ENCODE measurements around the gene HYAL1.
A peak's percentile ranks its signal among the peaks of the same experiment; 100 is the strongest.

Gene HYAL1

GRCh38 chr3:50334339-50335075 is 31.1 kb upstream of the HYAL1 start:
- DNase-seq = no peak

- DNase-seq = no peak
These were observed 30.5 kb upstream of the HYAL1 start for GRCh38 chr3:50333744-50334328.

- no peak for DNase-seq
These were observed 28.1 kb upstream of the HYAL1 start for GRCh38 chr3:50331364-50331907.

- DNase-seq = no peak
These were observed 27.0 kb upstream of the HYAL1 start for GRCh38 chr3:50330330-50330729.

- DNase-seq = peak; percentile 94 to 96
These were observed 24.7 kb upstream of the HYAL1 start, which contains the start of gene TUSC2 for GRCh38 chr3:50327943-50328691. TUSC2 (minus strand) TSS chr3:50328223; CDS start chr3:50328099, 124 bp downstream.

GRCh38 chr3:50327129-50327528 is 23.8 kb upstream of the HYAL1 start:
- DNase-seq = no peak

GRCh38 chr3:50326182-50326541 is 22.8 kb upstream of the HYAL1 start:
- DNase-seq = peak in 1 of 2 donors; percentile 1

- peak in 1 of 2 donors; percentile 1 for DNase-seq
These were observed 22.3 kb upstream of the HYAL1 start for GRCh38 chr3:50325497-50326181.

GRCh38 chr3:50325113-50325480 is 21.7 kb upstream of the HYAL1 start:
- DNase-seq = no peak

GRCh38 chr3:50324351-50325112 is 21.2 kb upstream of the HYAL1 start:
- DNase-seq = peak; percentile 55 to 59

- no peak for DNase-seq
These were observed 20.3 kb upstream of the HYAL1 start for GRCh38 chr3:50323614-50324199.

GRCh38 chr3:50323092-50323600 is 19.8 kb upstream of the HYAL1 start:
- peak in 1 of 2 donors; percentile 1 for DNase-seq

- DNase-seq = peak in 1 of 2 donors; percentile 2
These were observed 19.2 kb upstream of the HYAL1 start, which contains the start of gene HYAL2 for GRCh38 chr3:50322386-50323091. HYAL2 (minus strand) TSS chr3:50322745; CDS start chr3:50320489, 2,256 bp downstream.

- DNase-seq = no peak
These were observed 18.7 kb upstream of the HYAL1 start for GRCh38 chr3:50322115-50322385.

- peak; percentile 82 to 85 for DNase-seq
These were observed 18.2 kb upstream of the HYAL1 start for GRCh38 chr3:50321336-50322114.

- peak; percentile 65 to 75 for DNase-seq
These were observed 17.5 kb upstream of the HYAL1 start for GRCh38 chr3:50320853-50321335.

GRCh38 chr3:50319894-50320625 is 16.7 kb upstream of the HYAL1 start:
- DNase-seq = peak in 1 of 2 donors; percentile 3

GRCh38 chr3:50319181-50319893 is 16.0 kb upstream of the HYAL1 start:
- DNase-seq = no peak

GRCh38 chr3:50318615-50319014 is 15.2 kb upstream of the HYAL1 start:
- peak in 1 of 2 donors; percentile 1 for DNase-seq

All from activated CD4-positive, alpha-beta T cell treated with anti-CD3 and anti-CD28 coated beads for 4 hours (primary cell).